T1000 (cell line): Measurements from ENCODE around the gene ADAM12.

Source experiments
- DNase-seq: peaks from one replicate; lab custom pipeline; 2025; ENCODE audit warnings: mixed read lengths; lab: John Stamatoyannopoulos, UW

The ADAM12 gene

GRCh38 chr10:126212738-126213137, 175.5 kb downstream of the ADAM12 start:
- no peak for DNase-seq

GRCh38 chr10:126210051-126210651, 178.1 kb downstream of the ADAM12 start:
- DNase-seq = no peak

- no peak for DNase-seq
These were observed 178.8 kb downstream of the ADAM12 start for GRCh38 chr10:126209451-126209850.

GRCh38 chr10:126208726-126209302, 179.5 kb downstream of the ADAM12 start:
- DNase-seq = no peak

GRCh38 chr10:126207851-126208250, 180.4 kb downstream of the ADAM12 start:
- no peak for DNase-seq

GRCh38 chr10:126207313-126207771, 180.9 kb downstream of the ADAM12 start:
- DNase-seq = no peak

GRCh38 chr10:126205486-126206205, 182.6 kb downstream of the ADAM12 start:
- no peak for DNase-seq

- peak; percentile 46 for DNase-seq
These were observed 184.0 kb downstream of the ADAM12 start for GRCh38 chr10:126204320-126204719.

GRCh38 chr10:126203746-126204145, 184.5 kb downstream of the ADAM12 start:
- DNase-seq = no peak

GRCh38 chr10:126201603-126202002, 186.7 kb downstream of the ADAM12 start:
- DNase-seq = no peak

GRCh38 chr10:126199221-126199998, 188.9 kb downstream of the ADAM12 start:
- peak; percentile 96 for DNase-seq

GRCh38 chr10:126198681-126199080, 189.6 kb downstream of the ADAM12 start:
- DNase-seq = no peak

GRCh38 chr10:126197036-126197543, 191.2 kb downstream of the ADAM12 start:
- DNase-seq = no peak

GRCh38 chr10:126196281-126196680, 192.0 kb downstream of the ADAM12 start:
- no peak for DNase-seq

- no peak for DNase-seq
These were observed 197.1 kb downstream of the ADAM12 start for GRCh38 chr10:126191192-126191591.

- no peak for DNase-seq
These were observed 199.5 kb downstream of the ADAM12 start for GRCh38 chr10:126188679-126189200.

- no peak for DNase-seq
These were observed 200.9 kb downstream of the ADAM12 start for GRCh38 chr10:126187399-126187798.

GRCh38 chr10:126186766-126187165, 201.5 kb downstream of the ADAM12 start:
- no peak for DNase-seq

- no peak for DNase-seq
These were observed 202.4 kb downstream of the ADAM12 start for GRCh38 chr10:126185676-126186447.

- no peak for DNase-seq
These were observed 206.7 kb downstream of the ADAM12 start for GRCh38 chr10:126181626-126182025.

- no peak for DNase-seq
These were observed 208.6 kb downstream of the ADAM12 start for GRCh38 chr10:126179637-126180036.
